ENCODE measurements around the gene AKT3.

The AKT3 gene

DNA sequence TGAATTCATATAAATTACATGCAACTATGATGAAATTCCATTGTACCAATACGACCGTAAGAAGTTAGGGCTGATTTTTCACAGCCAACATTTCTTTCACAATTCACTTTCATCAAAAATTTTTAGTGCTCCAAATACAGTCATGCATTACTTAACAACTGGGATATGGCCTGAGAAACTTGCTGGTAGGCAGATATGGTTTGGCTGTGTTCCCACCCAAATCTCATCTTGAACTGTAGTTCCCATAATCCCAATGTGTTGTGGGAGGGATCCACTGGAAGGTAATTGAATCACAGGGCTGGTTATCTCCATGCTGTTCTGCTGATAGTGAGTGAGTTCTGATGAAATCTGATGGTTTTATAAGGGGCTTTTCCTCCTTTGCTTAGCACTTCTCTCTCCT lies 244.4 kb downstream of the AKT3 start:
- H3K36me3 ChIP-seq (ENCODE audit: insufficient read depth, low read length) = no peaks in the 10 kb centered on the region
- TF ChIP-seq, protein P1, sequence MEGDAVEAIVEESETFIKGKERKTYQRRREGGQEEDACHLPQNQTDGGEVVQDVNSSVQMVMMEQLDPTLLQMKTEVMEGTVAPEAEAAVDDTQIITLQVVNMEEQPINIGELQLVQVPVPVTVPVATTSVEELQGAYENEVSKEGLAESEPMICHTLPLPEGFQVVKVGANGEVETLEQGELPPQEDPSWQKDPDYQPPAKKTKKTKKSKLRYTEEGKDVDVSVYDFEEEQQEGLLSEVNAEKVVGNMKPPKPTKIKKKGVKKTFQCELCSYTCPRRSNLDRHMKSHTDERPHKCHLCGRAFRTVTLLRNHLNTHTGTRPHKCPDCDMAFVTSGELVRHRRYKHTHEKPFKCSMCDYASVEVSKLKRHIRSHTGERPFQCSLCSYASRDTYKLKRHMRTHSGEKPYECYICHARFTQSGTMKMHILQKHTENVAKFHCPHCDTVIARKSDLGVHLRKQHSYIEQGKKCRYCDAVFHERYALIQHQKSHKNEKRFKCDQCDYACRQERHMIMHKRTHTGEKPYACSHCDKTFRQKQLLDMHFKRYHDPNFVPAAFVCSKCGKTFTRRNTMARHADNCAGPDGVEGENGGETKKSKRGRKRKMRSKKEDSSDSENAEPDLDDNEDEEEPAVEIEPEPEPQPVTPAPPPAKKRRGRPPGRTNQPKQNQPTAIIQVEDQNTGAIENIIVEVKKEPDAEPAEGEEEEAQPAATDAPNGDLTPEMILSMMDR (conservative IDR thresholded peaks at IDR 0.05; ENCODE audit: low read length) = no peak
- TF ChIP-seq EZH2phosphoT487 (IDR thresholded peaks at IDR 0.05; ENCODE audit: borderline replicate concordance) = no peak
- H3K4me1 ChIP-seq (ENCODE audit: insufficient read depth, low read length, poor library complexity, severe bottlenecking) = no peaks in the 10 kb centered on the region
- H3K79me2 ChIP-seq (ENCODE audit: insufficient read depth, low read length) = no peaks in the 10 kb centered on the region
- no peaks in the 10 kb centered on the region for H3K9me3 ChIP-seq (ENCODE audit: insufficient read depth, low read depth, low read length)
- H4K20me1 ChIP-seq (ENCODE audit: insufficient read depth, low read length, poor library complexity, severe bottlenecking) = no peaks in the 10 kb centered on the region
- H2AFZ ChIP-seq (ENCODE audit: low read length) = no peak overlapping the region
- no peak overlapping the region for H3K9ac ChIP-seq (ENCODE audit: low read depth, low read length, poor library complexity, severe bottlenecking)
- no peak overlapping the region for H3K4me3 ChIP-seq (ENCODE audit: low read length, poor library complexity, severe bottlenecking)
- H3K4me2 ChIP-seq (ENCODE audit: low read depth, low read length, poor library complexity, severe bottlenecking) = no peak overlapping the region
- no peaks in the 10 kb centered on the region for H3F3A ChIP-seq (ENCODE audit: low read depth)
- H3K27me3 ChIP-seq (ENCODE audit: insufficient read depth, low read length, poor library complexity, severe bottlenecking) = no peaks in the 10 kb centered on the region
- H3K9me2 ChIP-seq (replicated peaks; ENCODE audit: low read depth, low read length) = no peaks in the 10 kb centered on the region

DNA sequence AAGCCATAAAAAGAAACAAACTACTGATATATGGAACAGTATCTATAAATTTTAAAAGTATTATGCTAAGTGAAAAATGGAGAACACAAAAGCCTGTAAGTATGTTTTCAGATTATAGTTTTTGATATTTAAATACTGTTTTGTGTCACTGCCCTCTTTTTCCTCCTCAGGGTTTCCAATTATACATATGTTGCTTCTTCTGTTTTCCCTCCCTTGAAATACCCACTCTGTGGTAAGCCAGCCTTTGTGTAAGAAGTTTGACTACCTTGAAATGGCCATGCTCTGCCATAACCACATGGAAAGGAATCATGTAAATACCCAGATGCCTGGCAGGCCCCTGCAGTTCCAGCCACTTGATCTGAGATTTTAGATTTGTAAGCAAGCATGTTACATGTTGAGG lies 248.3 kb downstream of the AKT3 start:
- no peaks in the 10 kb centered on the region for H4K20me1 ChIP-seq (ENCODE audit: insufficient read depth, low read length, poor library complexity, severe bottlenecking)
- no peaks in the 10 kb centered on the region for H3F3A ChIP-seq (ENCODE audit: low read depth)
- no peaks in the 10 kb centered on the region for H3K36me3 ChIP-seq (ENCODE audit: insufficient read depth, low read length)
- H3K4me2 ChIP-seq (ENCODE audit: low read depth, low read length, poor library complexity, severe bottlenecking) = no peak overlapping the region
- H3K9me2 ChIP-seq (replicated peaks; ENCODE audit: low read depth, low read length) = no peaks in the 10 kb centered on the region
- H3K9me3 ChIP-seq (ENCODE audit: insufficient read depth, low read depth, low read length) = no peaks in the 10 kb centered on the region
- H3K9ac ChIP-seq (ENCODE audit: low read depth, low read length, poor library complexity, severe bottlenecking) = no peak overlapping the region
- no peak for TF ChIP-seq EZH2phosphoT487 (IDR thresholded peaks at IDR 0.05; ENCODE audit: borderline replicate concordance)
- TF ChIP-seq, protein P1 (conservative IDR thresholded peaks at IDR 0.05; ENCODE audit: low read length) = no peak
- no peak overlapping the region for H3K4me3 ChIP-seq (ENCODE audit: low read length, poor library complexity, severe bottlenecking)
- H3K79me2 ChIP-seq (ENCODE audit: insufficient read depth, low read length) = no peaks in the 10 kb centered on the region
- H3K4me1 ChIP-seq (ENCODE audit: insufficient read depth, low read length, poor library complexity, severe bottlenecking) = peaks cover 4% of the 10 kb centered on the region
- no peak overlapping the region for H2AFZ ChIP-seq (ENCODE audit: low read length)
- H3K27me3 ChIP-seq (ENCODE audit: insufficient read depth, low read length, poor library complexity, severe bottlenecking) = no peaks in the 10 kb centered on the region

DNA sequence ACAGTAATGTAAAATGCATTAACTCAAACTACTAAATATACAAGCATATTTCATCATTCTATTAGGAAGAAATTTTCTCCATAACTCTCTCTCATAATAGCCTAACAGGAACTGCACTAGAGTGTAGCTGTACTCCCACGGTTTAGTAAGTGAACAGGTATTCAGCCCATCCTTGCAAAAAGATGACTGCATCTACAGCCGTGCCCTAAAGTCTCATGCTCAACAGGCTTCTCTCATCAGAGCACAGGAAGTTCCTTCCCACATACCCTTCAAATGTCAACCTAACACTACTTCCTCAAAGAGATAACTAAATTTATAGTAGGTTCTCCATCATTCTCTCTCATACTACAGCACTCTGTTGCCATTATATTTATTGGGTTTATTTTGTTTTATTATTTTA lies 251.6 kb downstream of the AKT3 start:
- H4K20me1 ChIP-seq (ENCODE audit: insufficient read depth, low read length, poor library complexity, severe bottlenecking) = no peaks in the 10 kb centered on the region
- H3K9me2 ChIP-seq (replicated peaks; ENCODE audit: low read depth, low read length) = no peaks in the 10 kb centered on the region
- H3F3A ChIP-seq (ENCODE audit: low read depth) = no peaks in the 10 kb centered on the region
- 0 out of 2 replicates have a peak overlapping the region, but pooled peaks have one; percentile 51 for H2AFZ ChIP-seq (ENCODE audit: low read length)
- peak overlapping the region; percentile 41 for H3K4me2 ChIP-seq (ENCODE audit: low read depth, low read length, poor library complexity, severe bottlenecking)
- no peak overlapping the region for H3K9ac ChIP-seq (ENCODE audit: low read depth, low read length, poor library complexity, severe bottlenecking)
- no peaks in the 10 kb centered on the region for H3K79me2 ChIP-seq (ENCODE audit: insufficient read depth, low read length)
- peaks cover 11% of the 10 kb centered on the region for H3K4me1 ChIP-seq (ENCODE audit: insufficient read depth, low read length, poor library complexity, severe bottlenecking)
- H3K4me3 ChIP-seq (ENCODE audit: low read length, poor library complexity, severe bottlenecking) = no peak overlapping the region
- TF ChIP-seq, protein P1 (conservative IDR thresholded peaks at IDR 0.05; ENCODE audit: low read length) = no peak
- no peak for TF ChIP-seq EZH2phosphoT487 (IDR thresholded peaks at IDR 0.05; ENCODE audit: borderline replicate concordance)
- no peaks in the 10 kb centered on the region for H3K27me3 ChIP-seq (ENCODE audit: insufficient read depth, low read length, poor library complexity, severe bottlenecking)
- no peaks in the 10 kb centered on the region for H3K9me3 ChIP-seq (ENCODE audit: insufficient read depth, low read depth, low read length)
- H3K36me3 ChIP-seq (ENCODE audit: insufficient read depth, low read length) = no peaks in the 10 kb centered on the region
